B cell (primary cell): ENCODE results near the gene GRIA3.

Experiments used
- CTCF ChIP-seq: fragments of 200-600 bp; IDR thresholded peaks from one replicate; pipeline ENCODE4 v1.8.0; 2022; ENCODE audit warnings: antibody characterized with exemption, mild to moderate bottlenecking
- EZH2 ChIP-seq: IDR thresholded peaks from 2 replicates; pipeline ENCODE4 v1.6.1; 2012; ENCODE audit warnings: borderline replicate concordance, low read depth, mild to moderate bottlenecking, moderate library complexity, low read length; ENCODE audit not compliant: insufficient read depth, poor library complexity, severe bottlenecking

DNA sequence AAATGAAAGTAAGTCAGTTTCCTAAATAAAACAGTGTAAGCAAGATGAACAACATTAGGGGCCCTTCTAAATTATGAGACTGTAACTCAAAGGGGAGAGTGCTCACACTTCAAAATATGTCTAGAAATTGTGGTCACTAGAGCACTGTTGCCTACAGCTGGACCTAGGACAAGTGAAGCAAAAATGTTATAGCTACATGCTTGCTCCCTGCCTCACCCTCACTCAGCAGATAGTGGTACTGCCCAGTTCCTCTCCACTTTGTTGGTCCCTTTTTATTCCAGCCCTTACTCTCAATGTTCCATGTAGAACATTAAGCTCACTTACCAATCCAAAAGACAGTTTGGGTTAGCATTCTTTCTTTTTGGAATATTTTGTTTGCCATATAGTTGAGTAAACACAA is 147.3 kb downstream of the GRIA3 start:
- TF ChIP-seq CTCF (no peak), EZH2 (no peak)
